Endodermal cell (in vitro differentiated cells): ENCODE results near the gene CELF2. TPM values are rescaled to one million over a fixed set of nuclear protein-coding genes. Genes with fewer than 3 reads are reported as not detected.

ENCODE experiments used
- DNase-seq: peaks from one replicate; pipeline ENCODE4 v3.0.0-alpha.2; 2017
- H3K27ac ChIP-seq: 2 replicates; pipeline ENCODE4 v1.5.1; 2013; ENCODE audit warnings: mild to moderate bottlenecking, low read depth, low read length, moderate library complexity
- H3K27me3 ChIP-seq: 2 replicates; pipeline ENCODE4 v1.6.1; 2013; ENCODE audit warnings: mild to moderate bottlenecking, low read length, moderate library complexity; ENCODE audit not compliant: insufficient read depth, control insufficient read depth, poor library complexity, severe bottlenecking
- H3K36me3 ChIP-seq: 2 replicates; pipeline ENCODE4 v1.7.0; 2013; ENCODE audit warnings: mild to moderate bottlenecking, low read length, moderate library complexity; ENCODE audit not compliant: control insufficient read depth, insufficient read depth
- H3K4me1 ChIP-seq: one replicate; pipeline ENCODE4 v1.7.0; 2013; ENCODE audit warnings: low read length; ENCODE audit not compliant: control insufficient read depth, insufficient read depth
- H3K4me3 ChIP-seq: 2 replicates; pipeline ENCODE4 v1.5.1; 2013; ENCODE audit warnings: mild to moderate bottlenecking, low read length, moderate library complexity
- H3K9ac ChIP-seq: 2 replicates; pipeline ENCODE4 v1.6.1; 2013; ENCODE audit warnings: mild to moderate bottlenecking, low read length, moderate library complexity; ENCODE audit not compliant: poor library complexity, severe bottlenecking; ENCODE audit errors: extremely low read depth
- H3K9me3 ChIP-seq: 2 replicates; pipeline ENCODE4 v1.6.1; 2013; ENCODE audit warnings: mild to moderate bottlenecking, low read length, moderate library complexity; ENCODE audit not compliant: control insufficient read depth
- H3K27ac Mint-ChIP-seq: 2 replicates; pipeline ENCODE4 v1.8.0; 2020; ENCODE audit warnings: mixed read lengths
- H3K27me3 Mint-ChIP-seq: 2 replicates; pipeline ENCODE4 v1.8.0; 2021; ENCODE audit warnings: mild to moderate bottlenecking, mixed read lengths; ENCODE audit not compliant: insufficient read depth
- H3K36me3 Mint-ChIP-seq: 2 replicates; pipeline ENCODE4 v1.8.0; 2020; ENCODE audit warnings: low read depth, mixed read lengths
- H3K4me1 Mint-ChIP-seq: 2 replicates; pipeline ENCODE4 v1.8.0; 2020; ENCODE audit warnings: mixed read lengths
- H3K4me3 Mint-ChIP-seq: 2 replicates; pipeline ENCODE4 v1.8.0; 2020; ENCODE audit warnings: mild to moderate bottlenecking, moderate library complexity, mixed read lengths
- H3K9me3 Mint-ChIP-seq: 2 replicates; pipeline ENCODE4 v1.8.0; 2020; ENCODE audit warnings: mild to moderate bottlenecking, mixed read lengths
- WGBS, 2 experiments: methylation state at CpG; one replicate each; pipeline versions ENCODE4 v1.1.5 to v1.1.7; 2013; ENCODE audit warnings: missing lambda C conversion rate in 2 of 2, mixed read lengths in 1 of 2; ENCODE audit not compliant: insufficient coverage in 1 of 2, insufficient read length in 1 of 2; 5-methylcytosine and 5-hydroxymethylcytosine counted together
- total RNA-seq, 2 donors: library from RNA; stranded (reverse); fragmentation: NEBNext Ultra II Directional in 1 of 2; extraction: Animal tissue kit (Norgen Biotek cat#: 25700) in 1 of 2; gene quantifications; 2 replicates in 1 of 2; 3 replicates in 1 of 2; pipeline ENCODE4 v1.2.1, GENCODE V29; 2021
- TF ChIP-seq, protein P1 (sequence below): fragments of 200-600 bp; sonication (generic); conservative IDR thresholded peaks from 2 replicates; pipeline ENCODE4 v1.5.0; 2021; ENCODE audit warnings: antibody characterized with exemption, mild to moderate bottlenecking

The CELF2 gene
- total RNA-seq, 2 donors from 2014 or later: 79.9 to 96.1 TPM

DNA sequence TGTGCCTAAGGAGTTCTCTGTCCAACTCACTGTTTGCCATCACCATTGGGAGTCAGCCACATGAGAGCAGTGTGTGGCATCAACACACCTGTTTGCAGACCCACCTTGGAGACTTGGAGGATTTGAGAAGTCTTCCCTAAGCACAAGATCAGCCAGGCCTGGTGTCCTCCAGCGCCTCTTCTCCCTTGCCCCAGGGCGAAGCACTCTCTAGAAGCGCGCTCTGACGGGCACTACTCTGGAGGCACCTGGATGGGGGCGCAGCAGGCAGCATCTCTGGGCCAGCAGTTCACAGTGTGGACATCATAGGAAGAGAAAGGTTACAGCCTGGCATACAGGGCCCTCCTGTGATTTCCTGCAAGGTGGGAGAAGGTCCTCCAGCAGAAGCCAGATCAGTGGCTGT, 289.3 kb downstream of the CELF2 start:
- Histone ChIP-seq H3K4me3 (no peak overlapping the region), H3K36me3 (peaks cover 98% of the 10 kb centered on the region), H3K9ac (no peak overlapping the region), H3K27me3 (no peaks in the 10 kb centered on the region), H3K27ac (no peak overlapping the region), H3K9me3 (peaks cover 55% of the 10 kb centered on the region), H3K4me1 (no peaks in the 10 kb centered on the region)
- DNase-seq: no peak
- Mint-ChIP-seq H3K27me3 (no peaks in the 10 kb centered on the region), H3K9me3 (peaks cover 31% of the 10 kb centered on the region), H3K27ac (no peak overlapping the region), H3K4me1 (no peaks in the 10 kb centered on the region), H3K36me3 (peaks cover 98% of the 10 kb centered on the region), H3K4me3 (no peak overlapping the region)
- TF ChIP-seq, protein P1, sequence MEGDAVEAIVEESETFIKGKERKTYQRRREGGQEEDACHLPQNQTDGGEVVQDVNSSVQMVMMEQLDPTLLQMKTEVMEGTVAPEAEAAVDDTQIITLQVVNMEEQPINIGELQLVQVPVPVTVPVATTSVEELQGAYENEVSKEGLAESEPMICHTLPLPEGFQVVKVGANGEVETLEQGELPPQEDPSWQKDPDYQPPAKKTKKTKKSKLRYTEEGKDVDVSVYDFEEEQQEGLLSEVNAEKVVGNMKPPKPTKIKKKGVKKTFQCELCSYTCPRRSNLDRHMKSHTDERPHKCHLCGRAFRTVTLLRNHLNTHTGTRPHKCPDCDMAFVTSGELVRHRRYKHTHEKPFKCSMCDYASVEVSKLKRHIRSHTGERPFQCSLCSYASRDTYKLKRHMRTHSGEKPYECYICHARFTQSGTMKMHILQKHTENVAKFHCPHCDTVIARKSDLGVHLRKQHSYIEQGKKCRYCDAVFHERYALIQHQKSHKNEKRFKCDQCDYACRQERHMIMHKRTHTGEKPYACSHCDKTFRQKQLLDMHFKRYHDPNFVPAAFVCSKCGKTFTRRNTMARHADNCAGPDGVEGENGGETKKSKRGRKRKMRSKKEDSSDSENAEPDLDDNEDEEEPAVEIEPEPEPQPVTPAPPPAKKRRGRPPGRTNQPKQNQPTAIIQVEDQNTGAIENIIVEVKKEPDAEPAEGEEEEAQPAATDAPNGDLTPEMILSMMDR: no peak
- 95 to 99% methylated on average over 3 to 6 of the region's 6 CpGs for WGBS, 2 experiments

DNA sequence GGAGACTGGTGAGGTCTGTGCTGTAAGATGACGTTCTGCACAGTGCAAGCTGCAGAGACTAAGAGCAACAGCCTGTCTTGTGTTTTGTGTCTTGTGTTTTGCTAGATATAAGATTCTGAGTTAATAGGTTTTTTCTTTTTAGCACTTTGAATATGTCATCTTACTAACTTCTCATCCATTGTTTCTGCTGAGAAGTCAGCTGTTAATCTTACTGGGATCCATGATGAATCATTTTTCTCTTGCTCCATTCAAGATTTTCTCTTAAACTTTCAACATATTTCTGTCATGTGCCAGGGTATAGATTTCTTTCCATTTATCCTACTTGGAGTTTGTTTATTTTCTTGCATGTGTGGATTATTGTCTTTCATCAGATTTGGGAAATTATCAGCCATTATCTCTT, 290.3 kb downstream of the CELF2 start:
- no peak overlapping the region for H3K9ac ChIP-seq
- Mint-ChIP-seq H3K27ac (no peak overlapping the region), H3K27me3 (no peaks in the 10 kb centered on the region), H3K4me1 (no peaks in the 10 kb centered on the region), H3K4me3 (no peak overlapping the region), H3K9me3 (peaks cover 31% of the 10 kb centered on the region), H3K36me3 (peaks cover 97% of the 10 kb centered on the region)
- H3K27ac ChIP-seq: no peak overlapping the region
- H3K27me3 ChIP-seq: no peaks in the 10 kb centered on the region
- no peak for DNase-seq
- no peak overlapping the region for H3K4me3 ChIP-seq
- TF ChIP-seq, protein P1: no peak
- H3K4me1 ChIP-seq: no peaks in the 10 kb centered on the region
- H3K9me3 ChIP-seq: peaks cover 55% of the 10 kb centered on the region
- peaks cover 96% of the 10 kb centered on the region for H3K36me3 ChIP-seq
- 100% methylated on average over 1 of the region's 1 CpG; no CpG with 5 or more reads in 1 of the 2 experiments for WGBS, 2 experiments

DNA sequence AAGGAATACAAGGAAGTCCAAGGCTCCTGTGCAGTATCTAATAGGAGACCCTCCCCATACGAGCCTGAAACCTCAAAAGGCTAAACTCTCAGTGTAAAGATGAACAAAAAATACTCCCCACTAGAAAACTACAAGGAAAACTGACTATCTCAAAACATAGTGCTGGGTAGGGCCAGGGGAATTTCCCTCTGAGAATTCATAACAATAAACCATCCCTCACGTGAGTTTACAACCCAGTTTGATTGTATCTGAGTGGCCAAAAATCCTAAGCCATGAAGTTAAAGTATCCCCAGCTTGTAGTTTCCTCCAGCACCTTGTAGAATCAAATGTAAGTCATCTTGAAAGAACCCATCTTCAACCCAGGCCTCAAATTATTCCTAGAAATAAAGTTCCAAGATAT, 293.4 kb downstream of the CELF2 start:
- 87 to 100% methylated on average over 1 to 2 of the region's 2 CpGs for WGBS, 2 experiments
- Histone ChIP-seq H3K27me3 (no peaks in the 10 kb centered on the region), H3K36me3 (peaks cover 95% of the 10 kb centered on the region), H3K9ac (no peak overlapping the region), H3K4me3 (no peak overlapping the region), H3K27ac (no peak overlapping the region), H3K9me3 (peaks cover 44% of the 10 kb centered on the region), H3K4me1 (no peaks in the 10 kb centered on the region)
- no peak overlapping the region for H3K4me3 Mint-ChIP-seq
- no peaks in the 10 kb centered on the region for H3K27me3 Mint-ChIP-seq
- no peak for DNase-seq
- peaks cover 28% of the 10 kb centered on the region for H3K9me3 Mint-ChIP-seq
- H3K27ac Mint-ChIP-seq: no peak overlapping the region
- TF ChIP-seq, protein P1: no peak
- H3K36me3 Mint-ChIP-seq: peaks cover 94% of the 10 kb centered on the region
- no peaks in the 10 kb centered on the region for H3K4me1 Mint-ChIP-seq
